ENCODE data around the gene INSYN2B.

INSYN2B gene

GRCh38 chr5:169895926-169896325 is 84.4 kb downstream of the INSYN2B start:
- TF ChIP-seq, protein P1, sequence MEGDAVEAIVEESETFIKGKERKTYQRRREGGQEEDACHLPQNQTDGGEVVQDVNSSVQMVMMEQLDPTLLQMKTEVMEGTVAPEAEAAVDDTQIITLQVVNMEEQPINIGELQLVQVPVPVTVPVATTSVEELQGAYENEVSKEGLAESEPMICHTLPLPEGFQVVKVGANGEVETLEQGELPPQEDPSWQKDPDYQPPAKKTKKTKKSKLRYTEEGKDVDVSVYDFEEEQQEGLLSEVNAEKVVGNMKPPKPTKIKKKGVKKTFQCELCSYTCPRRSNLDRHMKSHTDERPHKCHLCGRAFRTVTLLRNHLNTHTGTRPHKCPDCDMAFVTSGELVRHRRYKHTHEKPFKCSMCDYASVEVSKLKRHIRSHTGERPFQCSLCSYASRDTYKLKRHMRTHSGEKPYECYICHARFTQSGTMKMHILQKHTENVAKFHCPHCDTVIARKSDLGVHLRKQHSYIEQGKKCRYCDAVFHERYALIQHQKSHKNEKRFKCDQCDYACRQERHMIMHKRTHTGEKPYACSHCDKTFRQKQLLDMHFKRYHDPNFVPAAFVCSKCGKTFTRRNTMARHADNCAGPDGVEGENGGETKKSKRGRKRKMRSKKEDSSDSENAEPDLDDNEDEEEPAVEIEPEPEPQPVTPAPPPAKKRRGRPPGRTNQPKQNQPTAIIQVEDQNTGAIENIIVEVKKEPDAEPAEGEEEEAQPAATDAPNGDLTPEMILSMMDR (IDR thresholded peaks at IDR 0.05; ENCODE audit: insufficient read depth, low read length, missing control alignments): no peak
- ChIA-PET CTCF (interaction anchor here (1.5 kb wide), 1 partner anchor 16 kb away, joined by 3 read pairs; no protein-coding TSS in a partner anchor), POLR2A (interaction anchor here (0.6 kb wide), 1 partner anchor 91 kb away, joined by 3 read pairs; no protein-coding TSS in a partner anchor)
- DNase-seq (ENCODE audit: low read depth, low spot score): no peak
- H3K4me3 ChIP-seq (ENCODE audit: low read depth, low read length): no peak overlapping the region

GRCh38 chr5:169893571-169893970 is 86.7 kb downstream of the INSYN2B start:
- no peak overlapping the region for H3K4me3 ChIP-seq (ENCODE audit: low read depth, low read length)
- CTCF ChIA-PET: interaction anchor here (1.1 to 1.8 kb wide), 3 partner anchors 8 to 20 kb away, joined by 3 to 5 read pairs (median 4); no protein-coding TSS in a partner anchor
- no peak for DNase-seq (ENCODE audit: low read depth, low spot score)
- TF ChIP-seq, protein P1 (IDR thresholded peaks at IDR 0.05; ENCODE audit: insufficient read depth, low read length, missing control alignments): no peak
- POLR2A ChIA-PET: interaction anchor here (0.6 to 0.7 kb wide), 2 partner anchors 200 to 326 kb away, joined by 3 to 4 read pairs; no protein-coding TSS in a partner anchor

- TF ChIP-seq, protein P1 (IDR thresholded peaks at IDR 0.05; ENCODE audit: insufficient read depth, low read length, missing control alignments): no peak
- no peak overlapping the region for H3K4me3 ChIP-seq (ENCODE audit: low read depth, low read length)
- ChIA-PET CTCF (interaction anchor here (1.1 to 1.8 kb wide), 3 partner anchors 9 to 20 kb away, joined by 3 to 5 read pairs (median 4); no protein-coding TSS in a partner anchor), POLR2A (interaction anchor here (0.7 kb wide), 1 partner anchor 199 kb away, joined by 3 read pairs; no protein-coding TSS in a partner anchor)
- DNase-seq (ENCODE audit: low read depth, low spot score): no peak
Measured at GRCh38 chr5:169893010-169893409, 87.3 kb downstream of the INSYN2B start.

DNA sequence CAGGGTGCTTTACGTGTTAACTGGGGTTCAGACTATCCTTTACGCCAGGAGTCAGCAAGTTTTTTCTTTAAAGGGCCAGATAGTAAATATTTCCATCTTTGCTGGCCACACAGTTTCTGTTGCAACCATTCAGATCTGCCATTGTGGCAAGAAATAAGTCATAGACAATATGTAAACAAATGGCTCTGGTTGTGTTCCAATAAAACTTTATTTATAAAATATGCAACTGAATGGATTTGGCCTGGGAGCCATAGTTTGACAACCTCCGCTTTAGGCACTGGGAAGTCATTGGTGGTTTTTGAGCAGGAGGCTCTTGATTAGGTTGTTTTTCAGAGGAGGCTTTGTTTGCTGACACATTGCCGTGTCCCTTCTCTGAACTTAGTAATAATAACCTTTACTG is 90.7 kb downstream of the INSYN2B start:
- ChIA-PET POLR2A (no interaction called here), CTCF (no interaction called here)
- TF ChIP-seq, protein P1 (IDR thresholded peaks at IDR 0.05; ENCODE audit: insufficient read depth, low read length, missing control alignments): no peak
- H3K4me3 ChIP-seq (ENCODE audit: low read depth, low read length): no peak overlapping the region
- no peak for DNase-seq (ENCODE audit: low read depth, low spot score)

GRCh38 chr5:169886677-169887076 is 93.6 kb downstream of the INSYN2B start:
- ChIA-PET POLR2A (no interaction called here), CTCF (interaction anchor here (1.4 kb wide), 1 partner anchor 185 kb away, joined by 3 read pairs; no protein-coding TSS in a partner anchor)
- no peak for DNase-seq (ENCODE audit: low read depth, low spot score)
- TF ChIP-seq, protein P1 (IDR thresholded peaks at IDR 0.05; ENCODE audit: insufficient read depth, low read length, missing control alignments): no peak
- no peak overlapping the region for H3K4me3 ChIP-seq (ENCODE audit: low read depth, low read length)

DNA sequence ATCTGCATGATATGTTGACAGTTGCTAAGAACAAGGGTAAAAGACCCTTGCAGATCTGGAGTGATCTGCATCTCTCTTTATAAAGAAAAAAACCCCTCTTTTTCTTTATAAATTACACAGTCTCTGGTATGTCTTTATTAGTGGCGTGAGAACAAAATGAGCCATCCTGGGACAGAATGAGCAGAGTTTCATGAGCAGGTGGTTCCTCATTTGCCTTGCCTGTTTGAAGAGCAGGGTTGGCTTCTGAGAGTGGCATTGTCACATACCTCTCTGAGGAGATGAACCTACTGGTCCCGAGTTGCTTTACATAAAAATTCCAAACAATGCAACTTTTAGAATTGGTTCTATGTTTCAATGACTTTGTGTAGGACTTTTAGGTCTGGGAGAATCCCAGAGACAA is 94.3 kb downstream of the INSYN2B start:
- DNase-seq (ENCODE audit: low read depth, low spot score): no peak
- TF ChIP-seq, protein P1 (IDR thresholded peaks at IDR 0.05; ENCODE audit: insufficient read depth, low read length, missing control alignments): no peak
- ChIA-PET POLR2A (no interaction called here), CTCF (interaction anchor here (1.4 kb wide), 1 partner anchor 184 kb away, joined by 3 read pairs; no protein-coding TSS in a partner anchor)
- H3K4me3 ChIP-seq (ENCODE audit: low read depth, low read length): no peak overlapping the region
